BLaER1 treated with 17β-estradiol and CSF1 and Interleukin-3, amounts not matched to agents 10 nM and 100 nM (cell line): ENCODE data around the gene ZNF17.

Experiments used
- H3K27ac ChIP-seq, 11 experiments: shearing (Covaris generic); formaldehyde crosslinking; 2 replicates each; pipeline ENCODE4 v1.8.1; 2022
- H3K27me3 ChIP-seq, 11 experiments: shearing (Covaris generic); formaldehyde crosslinking; 2 replicates each; pipeline ENCODE4 v1.8.1; 2022
- H3K36me3 ChIP-seq, 11 experiments: shearing (Covaris generic); formaldehyde crosslinking; 2 replicates each; pipeline ENCODE4 v1.8.1; 2022
- H3K4me1 ChIP-seq, 10 experiments: shearing (Covaris generic); formaldehyde crosslinking; 2 replicates each; pipeline ENCODE4 v1.8.1; 2022
- H3K4me2 ChIP-seq, 11 experiments: shearing (Covaris generic); formaldehyde crosslinking; 2 replicates each; pipeline ENCODE4 v1.8.1; 2022
- H3K4me3 ChIP-seq, 10 experiments: shearing (Covaris generic); formaldehyde crosslinking; 2 replicates each; pipeline ENCODE4 v1.8.1; 2022
- H3K9ac ChIP-seq, 11 experiments: shearing (Covaris generic); formaldehyde crosslinking; 2 replicates each; pipeline ENCODE4 v1.8.1; 2022
- H3K9me3 ChIP-seq, 11 experiments: shearing (Covaris generic); formaldehyde crosslinking; replicated peaks in 1 of 11; 2 replicates each; pipeline ENCODE4 v1.8.1; 2022
- H4K20me1 ChIP-seq, 11 experiments: shearing (Covaris generic); formaldehyde crosslinking; 2 replicates each; pipeline ENCODE4 v1.8.1; 2022
- Cebpa-rat ChIP-seq, 11 experiments: shearing (Covaris generic); IDR thresholded peaks; 2 replicates each; pipeline ENCODE4 v1.8.1; 2022

Gene ZNF17

DNA sequence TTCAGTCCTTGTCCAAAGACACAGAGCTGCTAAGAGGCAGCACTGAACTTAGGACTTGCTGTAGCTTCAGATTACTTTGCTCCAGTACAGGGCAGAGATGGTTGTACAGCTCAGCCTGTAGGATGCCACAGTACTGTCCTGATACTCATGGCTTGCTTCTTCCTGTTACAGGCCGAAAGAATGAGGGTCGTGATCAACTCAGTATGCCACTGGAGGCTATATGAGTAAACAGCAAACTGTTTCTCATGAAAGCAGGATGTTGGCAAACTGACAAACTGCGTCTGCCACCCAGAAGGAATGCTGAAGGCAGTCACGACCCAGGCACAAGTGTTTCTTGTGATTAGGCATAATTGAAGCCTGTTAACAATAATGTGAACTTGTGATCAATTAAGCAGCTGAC is 27.0 kb downstream of the ZNF17 start:
- Histone ChIP-seq H3K9me3 (peaks cover 0 to 8% (median under 1%) of the 10 kb centered on the region in 11 experiments; a peak in 7 of 22 replicates), H3K4me1 (peaks cover 18 to 45% (median 32%) of the 10 kb centered on the region in 10 experiments), H4K20me1 (peaks cover 0 to 74% (median 44%) of the 10 kb centered on the region in 11 experiments; a peak in 15 of 22 replicates), H3K4me2 (no peak overlapping the region), H3K27me3 (no peaks in the 10 kb centered on the region), H3K36me3 (peaks cover 20 to 49% (median 35%) of the 10 kb centered on the region in 11 experiments), H3K4me3 (no peak overlapping the region), H3K27ac (no peak overlapping the region), H3K9ac (0 out of 22 replicates have a peak overlapping the region, but pooled peaks of 1 of the 11 experiments have one; percentile 1)
- TF ChIP-seq Cebpa-rat (IDR thresholded peaks at IDR 0.05), result no peak

DNA sequence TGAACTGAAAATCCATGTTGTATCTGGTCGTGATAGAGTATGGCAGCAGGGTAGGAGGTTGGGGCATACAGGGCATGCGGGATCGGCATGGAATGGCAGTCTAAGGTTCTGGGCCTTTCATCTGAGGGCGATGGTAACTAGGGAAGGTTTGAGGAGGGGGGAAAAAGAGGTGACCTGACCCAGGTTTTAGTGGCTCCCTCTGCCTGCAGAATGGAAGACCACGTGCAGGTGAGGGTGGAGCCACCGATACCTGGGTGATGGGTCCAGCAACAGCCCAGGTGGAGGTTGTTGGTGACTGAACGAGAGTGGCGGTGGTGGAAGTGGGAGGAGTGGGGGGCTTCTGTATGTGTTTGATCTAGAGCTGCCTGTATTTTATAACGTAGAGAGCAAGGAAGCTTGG is 28.0 kb downstream of the ZNF17 start:
- TF ChIP-seq Cebpa-rat (IDR thresholded peaks at IDR 0.05), result no peak
- Histone ChIP-seq H4K20me1 (peaks cover 0 to 84% (median 50%) of the 10 kb centered on the region in 11 experiments; a peak in 15 of 22 replicates), H3K4me1 (peaks cover 25 to 45% (median 38%) of the 10 kb centered on the region in 10 experiments), H3K36me3 (peaks cover 30 to 59% (median 45%) of the 10 kb centered on the region in 11 experiments), H3K4me3 (no peak overlapping the region), H3K9ac (no peak overlapping the region), H3K27me3 (no peaks in the 10 kb centered on the region), H3K9me3 (peaks cover 2 to 18% (median 10%) of the 10 kb centered on the region in 11 experiments; a peak in 17 of 22 replicates), H3K4me2 (no peak overlapping the region), H3K27ac (no peak overlapping the region)

DNA sequence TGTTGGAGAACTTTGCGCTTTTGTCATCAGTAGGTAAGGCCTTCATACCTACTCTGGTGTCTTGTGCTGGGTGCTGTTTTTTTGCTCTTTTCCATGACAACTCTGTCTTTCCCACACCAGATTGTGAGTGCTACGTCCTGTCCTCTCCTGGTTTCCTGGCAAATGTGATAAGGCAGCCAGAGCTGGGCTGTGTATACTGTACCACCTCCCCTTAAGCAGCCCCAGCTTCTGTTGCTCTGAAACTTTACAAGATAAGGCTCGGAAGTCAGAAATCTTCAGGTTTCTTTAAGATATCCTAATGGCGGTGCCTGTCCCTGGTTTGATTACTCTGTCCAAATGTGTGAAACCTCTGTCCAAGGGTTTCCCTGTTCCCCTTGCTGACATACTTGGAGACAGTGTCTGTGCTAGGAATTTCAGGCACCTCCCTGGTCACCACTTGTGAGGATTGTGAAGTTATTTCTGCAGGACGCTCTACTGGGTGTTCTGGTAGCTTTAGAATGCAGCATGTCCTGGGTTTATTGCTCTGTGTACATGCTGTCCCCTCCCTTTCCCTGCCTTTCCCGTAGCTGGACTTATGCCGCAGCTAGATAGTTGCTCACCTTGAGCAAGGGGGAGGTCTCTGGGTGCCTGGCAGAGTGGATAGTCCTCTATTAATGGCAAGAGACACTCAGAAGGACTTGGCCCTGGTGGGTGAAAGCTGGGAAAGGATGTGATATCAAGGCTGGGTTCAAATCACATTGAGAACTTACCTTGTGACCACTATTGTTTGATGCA is 31.2 kb downstream of the ZNF17 start:
- TF ChIP-seq Cebpa-rat (IDR thresholded peaks at IDR 0.05), result no peak

DNA sequence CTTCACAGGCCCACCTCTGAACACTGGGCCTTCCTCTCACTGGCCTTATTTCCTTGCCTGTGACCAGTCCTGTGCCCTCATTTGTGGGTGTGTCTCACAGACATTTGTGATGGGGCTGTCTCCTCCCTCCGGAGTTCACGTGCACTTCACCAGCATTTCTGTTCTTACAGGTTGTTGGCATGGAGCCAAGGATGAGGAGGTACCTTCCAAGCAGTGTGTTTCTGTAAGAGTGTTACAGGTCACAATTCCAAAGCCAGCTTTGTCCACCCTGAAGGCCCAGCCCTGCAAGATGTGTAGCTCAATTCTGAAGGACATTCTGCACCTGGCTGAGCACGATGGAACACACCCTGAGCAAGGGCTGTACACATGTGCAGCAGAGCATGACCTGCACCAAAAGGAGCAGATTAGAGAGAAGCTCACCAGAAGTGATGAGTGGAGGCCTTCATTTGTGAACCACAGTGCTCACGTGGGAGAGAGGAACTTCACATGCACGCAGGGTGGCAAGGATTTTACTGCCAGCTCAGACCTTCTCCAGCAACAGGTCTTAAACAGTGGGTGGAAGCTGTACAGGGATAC is 32.2 kb downstream of the ZNF17 start:
- peak overlapping the region in 2 of 11 experiments; percentile 18; a peak in 2 of 22 replicates for H3K4me2 ChIP-seq
- no peaks in the 10 kb centered on the region for H3K27me3 ChIP-seq
- H3K4me3 ChIP-seq, result no peak overlapping the region
- no peak for TF ChIP-seq Cebpa-rat (IDR thresholded peaks at IDR 0.05)
- H3K36me3 ChIP-seq, result peaks cover 54 to 94% (median 76%) of the 10 kb centered on the region in 11 experiments
- peaks cover 0 to 27% (median 13%) of the 10 kb centered on the region in 10 experiments; a peak in 18 of 20 replicates for H3K4me1 ChIP-seq
- peaks cover 0 to 67% (median 41%) of the 10 kb centered on the region in 11 experiments; a peak in 14 of 22 replicates for H4K20me1 ChIP-seq
- no peak overlapping the region for H3K9ac ChIP-seq
- no peak overlapping the region for H3K27ac ChIP-seq
- H3K9me3 ChIP-seq, result peaks cover 14 to 46% (median 32%) of the 10 kb centered on the region in 11 experiments; a peak in 20 of 22 replicates

More for the DNA sequence above, 31.2 kb downstream of the ZNF17 start:
- H3K27ac ChIP-seq, result no peak overlapping the region
- peaks cover 0 to 77% (median 41%) of the 10 kb centered on the region in 11 experiments; a peak in 14 of 22 replicates for H4K20me1 ChIP-seq
- peaks cover 14 to 46% (median 32%) of the 10 kb centered on the region in 11 experiments; a peak in 20 of 22 replicates for H3K9me3 ChIP-seq
- H3K36me3 ChIP-seq, result peaks cover 55 to 90% (median 74%) of the 10 kb centered on the region in 11 experiments
- peaks cover 8 to 29% (median 17%) of the 10 kb centered on the region in 10 experiments; a peak in 18 of 20 replicates for H3K4me1 ChIP-seq
- no peak overlapping the region for H3K9ac ChIP-seq
- H3K27me3 ChIP-seq, result no peaks in the 10 kb centered on the region
- H3K4me2 ChIP-seq, result no peak overlapping the region
- no peak overlapping the region for H3K4me3 ChIP-seq

DNA sequence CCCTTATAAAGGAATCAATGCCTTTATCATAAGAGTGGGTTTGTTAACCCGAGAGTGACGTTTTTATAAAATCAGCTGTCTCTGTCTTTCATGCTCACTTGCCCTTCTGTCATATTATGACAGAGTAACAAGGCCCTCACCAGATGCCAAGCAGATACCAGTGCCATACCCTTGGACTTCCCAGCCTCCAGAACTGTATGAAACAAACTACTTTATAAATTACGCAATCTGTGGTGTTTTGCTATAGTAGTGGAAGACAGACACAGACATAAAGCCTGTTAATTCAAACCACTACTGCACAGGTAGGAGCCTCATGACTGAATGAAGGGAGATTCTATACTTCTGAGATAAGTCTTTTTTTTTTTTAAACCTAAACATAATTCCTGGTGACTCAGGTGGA is 41.3 kb downstream of the ZNF17 start:
- peaks cover 23 to 74% (median 48%) of the 10 kb centered on the region in 11 experiments; a peak in 20 of 22 replicates for H3K36me3 ChIP-seq
- peaks cover 0 to 28% (median 16%) of the 10 kb centered on the region in 11 experiments; a peak in 14 of 22 replicates for H3K9me3 ChIP-seq
- H3K4me1 ChIP-seq, result no peaks in the 10 kb centered on the region
- no peak overlapping the region for H3K27ac ChIP-seq
- no peak overlapping the region for H3K4me3 ChIP-seq
- H3K9ac ChIP-seq, result no peak overlapping the region
- H3K27me3 ChIP-seq, result no peaks in the 10 kb centered on the region
- peak in 5 of 11 experiments; percentile 56 to 81 (median 69); a peak in 9 of 22 replicates for TF ChIP-seq Cebpa-rat (IDR thresholded peaks at IDR 0.05)
- H4K20me1 ChIP-seq, result no peaks in the 10 kb centered on the region; a peak in 1 of 22 replicates
- H3K4me2 ChIP-seq, result no peak overlapping the region

DNA sequence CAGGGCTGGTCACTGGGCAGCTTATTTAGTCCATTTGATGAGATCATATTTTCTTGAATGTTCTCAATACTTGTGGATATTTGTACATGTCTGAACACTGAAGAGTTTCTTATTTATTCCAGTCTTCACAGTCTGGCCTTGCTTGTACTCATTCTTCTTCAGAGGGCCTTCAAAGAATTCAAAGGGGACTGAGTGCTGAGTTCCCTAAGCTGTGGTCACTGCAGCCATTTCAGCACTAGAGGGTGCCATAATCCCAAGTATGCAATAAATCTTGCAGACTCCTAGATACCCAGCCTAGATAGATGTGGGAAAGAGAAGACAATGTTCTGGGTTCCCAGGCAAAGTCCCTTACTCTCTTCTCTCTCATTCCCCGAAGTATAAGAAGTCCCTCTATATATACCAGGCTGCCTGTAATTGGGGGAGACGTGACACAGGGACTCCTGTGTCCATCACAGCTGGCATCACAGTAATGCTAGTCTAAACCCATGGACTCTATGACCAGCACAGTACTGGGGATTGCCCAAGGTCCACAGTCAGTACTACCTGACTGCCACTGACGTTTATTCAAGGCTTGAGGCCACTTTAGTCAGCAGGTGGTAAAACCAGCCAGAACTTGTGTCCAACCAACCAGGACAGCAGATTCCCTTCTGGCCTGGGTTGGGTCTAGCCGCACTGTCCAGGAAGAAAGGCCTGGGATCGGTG is 54.9 kb downstream of the ZNF17 start:
- H3K4me1 ChIP-seq, result no peaks in the 10 kb centered on the region
- no peak for TF ChIP-seq Cebpa-rat (IDR thresholded peaks at IDR 0.05)
- H3K4me2 ChIP-seq, result no peak overlapping the region
- no peak overlapping the region for H3K27ac ChIP-seq
- H4K20me1 ChIP-seq, result peaks cover 0 to 8% (median 0%) of the 10 kb centered on the region in 11 experiments; a peak in 2 of 22 replicates
- peaks cover 28 to 54% (median 48%) of the 10 kb centered on the region in 11 experiments for H3K36me3 ChIP-seq
- no peak overlapping the region for H3K9ac ChIP-seq
- H3K27me3 ChIP-seq, result no peaks in the 10 kb centered on the region
- no peak overlapping the region for H3K4me3 ChIP-seq
- H3K9me3 ChIP-seq, result peaks cover 57 to 98% (median 67%) of the 10 kb centered on the region in 11 experiments

DNA sequence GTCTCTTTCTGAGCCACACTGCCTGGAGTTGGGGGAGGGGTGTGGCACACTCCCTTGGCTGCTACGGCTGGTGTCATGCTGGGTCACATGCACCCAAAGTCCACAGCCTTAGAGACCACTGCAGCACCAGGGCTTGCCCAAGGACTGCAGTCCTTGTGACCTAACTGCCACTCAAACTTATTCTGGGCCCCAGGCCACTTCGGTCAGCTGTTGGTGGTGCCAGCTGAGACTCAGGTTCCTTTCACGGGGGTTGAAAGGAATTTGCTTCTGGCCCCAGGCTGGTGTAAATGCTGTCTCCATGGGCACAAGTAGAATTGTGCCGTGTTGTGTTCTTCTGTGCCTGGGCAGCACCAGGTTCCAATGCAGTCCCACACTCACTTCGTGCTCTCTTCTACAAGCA is 55.5 kb downstream of the ZNF17 start:
- no peak for TF ChIP-seq Cebpa-rat (IDR thresholded peaks at IDR 0.05)
- Histone ChIP-seq H3K9ac (no peak overlapping the region), H3K27ac (no peak overlapping the region), H3K27me3 (no peaks in the 10 kb centered on the region), H3K36me3 (peaks cover 34 to 61% (median 55%) of the 10 kb centered on the region in 11 experiments), H3K9me3 (peaks cover 64 to 98% (median 70%) of the 10 kb centered on the region in 11 experiments), H3K4me2 (no peak overlapping the region), H3K4me1 (no peaks in the 10 kb centered on the region), H4K20me1 (peaks cover 0 to 8% (median 0%) of the 10 kb centered on the region in 11 experiments; a peak in 2 of 22 replicates), H3K4me3 (no peak overlapping the region)
